Bronchial epithelial cell (primary cell): Measurements from ENCODE around the gene GGT5. TPM values are rescaled to one million over a fixed set of nuclear protein-coding genes. Genes with fewer than 3 reads are reported as not detected.
A peak's percentile ranks its signal among the peaks of the same experiment; 100 is the strongest.
"Not testable (repeated sequence)": the region's sequence is repeated elsewhere in the genome, so short reads cannot be mapped to it uniquely, and the experiment has no call there.

Source experiments
- DNase-seq: peaks from one replicate; pipeline ENCODE4 v3.0.0-alpha.2; 2010; ENCODE audit warnings: low read depth
- FAIRE-seq: peaks from 2 replicates; lab custom pipeline; 2011; peaks lifted over from hg19 to GRCh38; lab: Jason Lieb, UNC
- H3K27me3 ChIP-seq: 2 replicates; pipeline ENCODE4 v1.5.1; 2011; ENCODE audit warnings: low read length; ENCODE audit not compliant: control insufficient read depth, insufficient read depth
- H3K36me3 ChIP-seq: 2 replicates; pipeline ENCODE4 v1.5.1; 2011; ENCODE audit warnings: low read length; ENCODE audit not compliant: control insufficient read depth, insufficient read depth
- H3K4me3 ChIP-seq: 2 replicates; pipeline ENCODE4 v1.5.1; 2011; ENCODE audit warnings: mild to moderate bottlenecking, low read depth, low read length, control low read depth
- total RNA-seq: library from RNA; depleted of rRNA; stranded (reverse); fragments of >200 nt; gene quantifications from 2 replicates; pipeline ENCODE4 v1.2.1, GENCODE V29; 2014
- TF ChIP-seq, protein P1 (sequence below): IDR thresholded peaks from 2 replicates; pipeline ENCODE4 v1.5.1; 2011; ENCODE audit warnings: mild to moderate bottlenecking, moderate library complexity, low read length, control low read depth, inconsistent platforms; ENCODE audit not compliant: insufficient read depth, severe bottlenecking

Gene GGT5
- total RNA-seq, 1 donor from 2014 or later = not detected

DNA sequence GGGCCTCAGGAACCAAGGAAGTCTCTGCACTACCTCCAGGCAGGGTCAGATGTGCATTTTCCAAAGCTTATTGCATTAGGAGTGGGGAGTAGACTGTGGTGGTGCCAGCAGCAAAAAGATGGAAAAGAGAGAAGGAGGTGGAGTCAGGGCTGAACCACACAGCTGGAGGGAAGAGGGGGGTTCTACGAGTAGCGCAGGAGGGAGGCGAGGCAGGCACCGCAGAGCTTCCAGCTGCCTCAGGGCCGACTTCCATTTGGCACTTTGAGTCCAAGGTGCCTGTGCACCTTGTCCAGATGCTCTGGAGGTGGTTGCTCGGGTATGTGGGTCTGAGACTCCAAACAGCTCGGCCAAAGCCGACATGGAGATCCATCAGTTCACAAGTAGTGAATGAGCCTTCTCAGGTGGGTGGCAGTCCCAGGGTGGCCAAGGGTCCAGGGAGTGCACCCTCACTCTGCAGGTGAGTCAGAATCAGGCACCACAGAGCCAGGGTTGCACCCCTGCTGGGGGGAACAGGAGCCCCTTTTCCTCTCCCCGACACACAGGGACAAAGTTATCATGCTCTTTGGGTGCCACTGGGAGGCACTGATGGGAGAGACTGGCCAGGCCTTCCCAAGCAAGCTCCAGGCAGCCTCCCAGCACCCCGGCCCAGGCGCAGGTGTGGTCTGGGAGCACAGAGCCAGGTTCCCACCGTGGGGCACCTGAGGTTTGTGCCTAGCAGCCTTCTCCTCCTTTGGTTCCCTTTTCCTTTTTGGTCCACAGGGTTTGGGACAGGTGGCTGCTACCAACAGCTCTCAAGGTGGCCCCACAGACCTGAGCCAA lies 30.2 kb downstream of the GGT5 start:
- TF ChIP-seq, protein P1, sequence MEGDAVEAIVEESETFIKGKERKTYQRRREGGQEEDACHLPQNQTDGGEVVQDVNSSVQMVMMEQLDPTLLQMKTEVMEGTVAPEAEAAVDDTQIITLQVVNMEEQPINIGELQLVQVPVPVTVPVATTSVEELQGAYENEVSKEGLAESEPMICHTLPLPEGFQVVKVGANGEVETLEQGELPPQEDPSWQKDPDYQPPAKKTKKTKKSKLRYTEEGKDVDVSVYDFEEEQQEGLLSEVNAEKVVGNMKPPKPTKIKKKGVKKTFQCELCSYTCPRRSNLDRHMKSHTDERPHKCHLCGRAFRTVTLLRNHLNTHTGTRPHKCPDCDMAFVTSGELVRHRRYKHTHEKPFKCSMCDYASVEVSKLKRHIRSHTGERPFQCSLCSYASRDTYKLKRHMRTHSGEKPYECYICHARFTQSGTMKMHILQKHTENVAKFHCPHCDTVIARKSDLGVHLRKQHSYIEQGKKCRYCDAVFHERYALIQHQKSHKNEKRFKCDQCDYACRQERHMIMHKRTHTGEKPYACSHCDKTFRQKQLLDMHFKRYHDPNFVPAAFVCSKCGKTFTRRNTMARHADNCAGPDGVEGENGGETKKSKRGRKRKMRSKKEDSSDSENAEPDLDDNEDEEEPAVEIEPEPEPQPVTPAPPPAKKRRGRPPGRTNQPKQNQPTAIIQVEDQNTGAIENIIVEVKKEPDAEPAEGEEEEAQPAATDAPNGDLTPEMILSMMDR = no peak
- Histone ChIP-seq H3K4me3 (no peak overlapping the region), H3K27me3 (no peaks in the 10 kb centered on the region), H3K36me3 (no peaks in the 10 kb centered on the region)
- FAIRE-seq = no peak
- no peak for DNase-seq

DNA sequence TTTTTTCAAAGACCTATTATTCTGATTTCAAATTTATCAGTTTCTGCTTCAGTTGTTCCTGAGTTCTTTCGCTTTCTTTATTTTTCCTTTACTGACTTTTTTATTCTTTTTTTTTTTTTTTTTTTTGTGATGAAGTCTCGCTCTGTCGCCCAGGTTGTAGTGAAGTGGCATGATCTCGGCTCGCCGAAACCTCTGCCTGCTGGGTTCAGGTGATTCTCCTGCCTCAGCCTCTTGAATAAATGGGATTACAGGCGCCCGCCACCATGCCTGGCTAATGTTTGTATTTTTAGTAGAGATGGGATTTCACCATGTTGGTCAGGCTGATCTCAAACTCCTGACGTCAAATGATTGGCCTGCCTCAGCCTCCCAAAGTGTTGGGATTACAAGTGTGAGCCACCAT lies 31.8 kb downstream of the GGT5 start:
- not testable (repeated sequence) for FAIRE-seq, H3K27me3 ChIP-seq, DNase-seq, H3K36me3 ChIP-seq, H3K4me3 ChIP-seq

DNA sequence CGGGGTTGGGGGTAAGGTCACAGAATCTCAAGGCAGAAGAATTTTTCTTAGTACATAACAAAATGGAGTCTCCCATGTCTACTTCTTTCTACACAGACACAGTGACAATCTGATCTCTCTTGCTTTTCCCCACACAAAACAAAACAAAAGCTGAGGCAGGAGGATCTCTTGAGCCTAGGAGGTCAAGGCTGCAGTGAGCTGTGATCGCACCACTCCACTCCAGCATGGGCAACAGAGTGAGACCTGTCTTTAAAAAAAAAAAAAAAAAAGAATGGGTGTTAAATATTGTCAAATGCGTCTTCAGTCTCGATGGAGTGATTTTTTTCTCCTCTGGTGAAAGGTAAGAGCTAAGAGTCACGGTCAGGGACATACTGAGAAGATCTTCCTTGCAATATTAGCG lies 33.2 kb downstream of the GGT5 start:
- not testable (repeated sequence) for FAIRE-seq, H3K36me3 ChIP-seq, H3K4me3 ChIP-seq, H3K27me3 ChIP-seq, DNase-seq

DNA sequence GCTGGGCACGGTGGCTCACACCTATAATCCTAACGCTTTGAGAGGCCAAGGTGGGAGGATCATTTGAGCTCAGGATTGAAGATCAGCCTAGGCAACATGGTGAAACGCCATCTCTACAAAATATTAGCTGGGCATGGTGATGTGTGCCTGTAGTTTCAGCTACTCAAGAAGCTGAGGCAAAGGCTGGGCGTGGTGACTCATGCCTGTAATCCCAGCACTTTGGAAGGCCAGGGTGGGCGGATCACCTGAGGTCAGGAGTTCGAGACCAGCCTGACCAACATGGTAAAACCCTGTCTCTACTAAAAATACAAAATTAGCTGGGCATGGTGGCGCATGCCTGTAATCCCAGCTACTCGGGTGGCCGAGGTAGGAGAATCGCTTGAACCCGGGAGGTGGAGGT lies 34.5 kb downstream of the GGT5 start:
- not testable (repeated sequence) for FAIRE-seq, H3K36me3 ChIP-seq, H3K4me3 ChIP-seq, H3K27me3 ChIP-seq
- peak; percentile 15 for DNase-seq

DNA sequence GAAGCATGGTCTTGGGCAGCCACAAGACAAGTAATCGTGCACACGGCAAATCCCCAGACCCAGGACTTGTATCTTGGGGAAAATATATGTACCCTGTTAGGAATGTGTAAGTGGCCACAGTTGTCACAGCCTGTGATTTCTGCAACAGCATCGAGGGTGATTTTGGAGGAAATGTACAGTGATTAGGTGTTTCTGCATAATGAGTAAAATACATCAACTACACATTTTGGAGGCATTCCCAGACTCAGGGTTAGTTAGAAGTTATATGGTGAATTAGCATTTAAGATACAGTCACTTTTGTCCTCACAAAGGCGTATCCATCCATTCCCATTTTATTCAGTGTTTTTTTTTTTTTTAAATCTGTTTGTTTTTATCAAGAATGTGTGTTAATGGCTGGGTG lies 35.2 kb downstream of the GGT5 start:
- H3K36me3 ChIP-seq = no peaks in the 10 kb centered on the region
- no peak overlapping the region for H3K4me3 ChIP-seq
- FAIRE-seq = no peak
- DNase-seq = no peak
- H3K27me3 ChIP-seq = no peaks in the 10 kb centered on the region
- TF ChIP-seq, protein P1 = no peak

DNA sequence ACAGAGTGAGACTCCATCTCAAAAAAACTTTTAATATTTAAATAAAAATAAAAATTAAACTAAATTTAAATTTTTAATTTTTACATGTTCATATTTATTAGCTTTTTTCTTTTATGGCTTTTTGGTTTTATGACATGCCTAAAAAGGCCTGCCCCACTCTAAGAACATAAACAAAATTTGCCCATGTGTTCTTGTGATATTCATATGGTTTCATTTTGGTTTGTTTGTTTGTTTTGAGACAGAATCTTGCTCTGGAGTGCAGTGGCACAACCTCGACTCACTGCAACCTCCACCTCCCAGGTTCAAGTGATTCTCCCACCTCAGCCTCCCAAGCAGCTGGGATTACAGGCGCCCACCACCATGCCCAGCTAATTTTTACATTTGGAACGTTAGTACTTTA lies 35.9 kb downstream of the GGT5 start:
- Histone ChIP-seq H3K36me3 (no peaks in the 10 kb centered on the region), H3K4me3 (no peak overlapping the region), H3K27me3 (no peaks in the 10 kb centered on the region)
- FAIRE-seq (no peak), DNase-seq (no peak)
- TF ChIP-seq, protein P1 = no peak

DNA sequence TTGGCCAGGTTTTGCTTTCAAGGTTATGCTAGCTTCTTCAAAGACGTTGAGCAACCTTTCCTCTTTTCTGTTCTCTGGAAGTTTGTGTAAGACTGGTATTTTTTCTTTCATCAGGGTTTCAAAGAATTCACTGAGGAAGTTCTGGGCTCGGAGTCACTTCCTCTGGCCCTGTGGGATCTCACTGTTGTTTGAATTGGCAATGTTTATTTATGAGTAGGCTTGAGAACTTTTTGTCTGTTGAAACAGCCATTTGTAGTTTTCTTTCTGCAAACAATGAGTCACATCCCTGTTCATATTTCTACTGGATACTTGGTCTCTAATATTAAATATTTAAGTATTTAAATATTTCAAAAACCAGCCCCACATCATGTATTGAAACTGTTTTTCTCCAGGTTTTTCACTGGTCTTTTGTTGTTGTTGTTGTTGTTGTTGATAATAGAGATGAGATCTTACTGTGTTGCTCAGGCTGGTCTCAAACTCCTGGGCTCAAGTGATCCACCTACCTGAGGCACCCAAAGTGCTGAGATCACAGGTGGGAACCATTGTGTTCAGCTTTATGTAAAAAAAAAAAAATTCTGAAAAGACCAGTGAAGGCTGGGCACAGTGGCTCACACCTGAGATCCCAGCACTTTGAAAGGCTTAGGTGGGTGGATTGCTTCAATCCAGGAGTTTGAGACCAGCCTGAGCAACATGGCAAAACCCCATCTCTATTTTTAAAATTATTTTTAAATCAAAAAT lies 36.7 kb downstream of the GGT5 start:
- FAIRE-seq = peak; percentile 62
- Histone ChIP-seq H3K4me3 (no peak overlapping the region), H3K27me3 (no peaks in the 10 kb centered on the region), H3K36me3 (no peaks in the 10 kb centered on the region)
- TF ChIP-seq, protein P1 = no peak
- DNase-seq = peak; percentile 99
